GM18526 (cell line): ENCODE data around the gene VAMP2.

ENCODE experiments used
- POLR2A ChIP-seq: IDR thresholded peaks from 3 replicates; pipeline ENCODE4 v1.6.1; 2011; ENCODE audit not compliant: insufficient read length; ENCODE audit errors: extremely low read depth

VAMP2 gene

DNA sequence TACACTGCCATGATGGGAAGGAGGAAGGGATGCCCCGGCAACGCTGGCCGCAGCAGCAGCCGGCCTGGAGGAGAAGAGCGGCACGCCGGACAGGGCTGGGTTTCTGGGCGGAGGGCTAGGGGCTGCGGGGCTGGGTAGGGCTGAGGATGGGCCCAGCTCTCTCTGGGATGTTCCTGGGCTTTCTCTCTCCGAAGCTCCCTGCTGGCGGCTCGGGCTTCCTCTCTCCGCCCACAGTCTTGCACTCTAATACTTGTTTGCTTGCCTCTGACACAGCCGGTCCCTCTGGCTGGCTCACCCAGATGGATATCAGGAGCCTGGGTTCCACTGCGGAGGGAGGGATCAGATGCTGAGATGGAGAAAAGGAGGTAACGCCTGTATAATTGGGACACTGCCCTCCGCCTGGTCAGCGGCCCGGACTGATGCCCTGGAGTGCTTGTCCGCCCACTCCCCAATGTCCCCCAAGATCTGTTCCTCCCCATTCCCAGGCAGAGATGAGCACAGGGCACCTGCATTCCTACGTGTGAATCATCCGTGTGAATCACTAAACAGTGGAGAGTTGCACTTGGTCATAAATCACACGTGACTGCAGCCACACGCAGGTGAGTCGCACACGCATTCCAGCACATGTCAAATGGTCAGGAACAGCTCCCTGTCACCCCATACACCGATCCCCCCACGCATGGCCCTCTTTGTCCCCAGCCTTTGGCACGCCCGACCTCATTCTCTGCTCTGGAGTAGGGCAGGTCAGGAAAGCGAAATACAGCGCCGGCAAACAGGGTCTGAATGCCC is 44.6 kb downstream of the VAMP2 start, which contains the start of gene ALOXE3:
TSS of gene ALOXE3 (minus strand) at position 535 of the 789 bp plus-strand sequence. CDS start at position 11, 524 bp downstream.
- no peak for TF ChIP-seq POLR2A

DNA sequence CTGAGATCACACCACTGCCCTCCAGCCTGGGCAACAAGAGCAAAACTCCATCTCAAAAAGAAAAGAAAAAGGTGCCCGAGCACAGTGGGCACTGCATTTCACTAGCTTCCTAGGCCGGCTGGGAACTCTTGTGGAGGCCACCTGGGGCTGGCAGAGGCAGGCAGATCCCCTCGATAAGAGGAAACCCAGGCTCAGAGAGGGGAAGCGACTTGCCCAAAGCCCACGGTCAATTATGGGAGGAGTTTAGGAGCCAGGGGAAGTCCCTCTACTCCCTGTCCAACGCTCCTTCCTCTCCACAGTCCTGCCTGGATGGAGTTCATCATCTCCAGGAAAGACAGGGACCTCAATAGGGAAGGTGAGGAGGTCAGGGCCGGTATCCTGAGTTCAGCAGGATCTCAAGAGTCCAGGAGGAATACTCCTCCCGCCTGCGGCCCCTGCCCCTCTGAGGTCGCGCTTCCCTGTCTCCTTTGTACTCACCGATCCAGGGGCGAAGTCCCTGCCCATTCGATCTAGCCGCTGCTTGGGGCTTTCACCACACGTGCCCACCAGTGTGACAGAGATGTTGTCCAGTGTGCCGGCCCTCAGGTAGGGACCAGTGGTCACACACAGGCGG is 45.3 kb downstream of the VAMP2 start:
- TF ChIP-seq POLR2A, result no peak

DNA sequence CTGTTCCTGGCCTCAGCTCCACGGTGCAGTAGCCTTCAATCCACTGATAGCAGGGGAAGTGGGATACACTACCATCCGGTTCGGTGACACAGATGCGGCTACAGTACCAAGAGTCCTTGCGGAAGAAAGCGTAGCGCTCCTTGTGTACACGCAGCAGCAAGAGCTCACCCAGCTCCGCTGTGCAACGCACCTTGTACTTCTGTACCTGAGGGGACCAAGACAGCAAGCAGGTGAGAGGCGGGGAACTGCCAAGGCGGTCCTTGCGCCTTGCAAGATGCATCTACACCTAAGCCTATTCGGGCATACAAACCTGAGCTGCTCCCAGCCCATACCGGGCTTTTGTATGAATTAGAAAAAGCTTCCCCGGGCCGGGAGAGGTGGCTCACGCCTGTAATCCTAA is 46.0 kb downstream of the VAMP2 start:
- TF ChIP-seq POLR2A, result no peak

DNA sequence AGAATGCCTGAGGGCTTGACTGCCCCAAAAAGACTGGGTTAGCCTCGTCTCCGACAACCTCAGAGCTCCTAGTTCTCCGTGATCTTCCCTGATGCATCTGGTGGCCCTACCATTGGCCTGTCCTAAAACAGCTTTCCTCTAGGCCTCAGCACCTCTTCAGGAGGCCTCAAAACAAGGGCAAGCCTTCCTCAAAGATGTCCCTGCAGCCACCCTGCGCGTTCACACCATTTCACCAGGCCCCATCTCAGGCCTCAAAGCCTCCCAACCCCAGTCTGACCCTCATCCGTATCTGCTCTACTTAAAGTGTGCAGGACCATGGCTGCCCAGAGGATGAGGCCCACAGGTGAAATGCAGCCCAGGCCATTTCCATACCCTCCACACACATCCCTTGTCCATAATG is 51.8 kb downstream of the VAMP2 start:
- no peak for TF ChIP-seq POLR2A

DNA sequence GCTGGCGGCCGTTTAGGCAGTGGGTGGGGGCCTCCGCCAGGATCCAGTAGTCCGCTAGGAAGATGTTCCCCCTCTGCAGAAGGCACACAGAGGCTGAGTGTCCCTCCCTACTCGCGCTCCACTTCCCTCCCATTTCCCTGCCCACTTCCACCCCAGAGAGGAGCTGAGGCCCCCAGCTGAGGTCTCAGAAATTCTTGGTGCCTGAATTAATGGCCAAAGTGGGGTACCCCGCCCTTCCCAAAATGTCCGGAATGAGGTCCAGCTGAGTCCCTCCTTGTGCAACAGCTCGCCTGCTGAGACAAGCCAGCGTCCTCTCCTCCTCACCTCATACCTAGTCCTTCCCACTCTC is 52.3 kb downstream of the VAMP2 start:
- TF ChIP-seq POLR2A, result no peak

DNA sequence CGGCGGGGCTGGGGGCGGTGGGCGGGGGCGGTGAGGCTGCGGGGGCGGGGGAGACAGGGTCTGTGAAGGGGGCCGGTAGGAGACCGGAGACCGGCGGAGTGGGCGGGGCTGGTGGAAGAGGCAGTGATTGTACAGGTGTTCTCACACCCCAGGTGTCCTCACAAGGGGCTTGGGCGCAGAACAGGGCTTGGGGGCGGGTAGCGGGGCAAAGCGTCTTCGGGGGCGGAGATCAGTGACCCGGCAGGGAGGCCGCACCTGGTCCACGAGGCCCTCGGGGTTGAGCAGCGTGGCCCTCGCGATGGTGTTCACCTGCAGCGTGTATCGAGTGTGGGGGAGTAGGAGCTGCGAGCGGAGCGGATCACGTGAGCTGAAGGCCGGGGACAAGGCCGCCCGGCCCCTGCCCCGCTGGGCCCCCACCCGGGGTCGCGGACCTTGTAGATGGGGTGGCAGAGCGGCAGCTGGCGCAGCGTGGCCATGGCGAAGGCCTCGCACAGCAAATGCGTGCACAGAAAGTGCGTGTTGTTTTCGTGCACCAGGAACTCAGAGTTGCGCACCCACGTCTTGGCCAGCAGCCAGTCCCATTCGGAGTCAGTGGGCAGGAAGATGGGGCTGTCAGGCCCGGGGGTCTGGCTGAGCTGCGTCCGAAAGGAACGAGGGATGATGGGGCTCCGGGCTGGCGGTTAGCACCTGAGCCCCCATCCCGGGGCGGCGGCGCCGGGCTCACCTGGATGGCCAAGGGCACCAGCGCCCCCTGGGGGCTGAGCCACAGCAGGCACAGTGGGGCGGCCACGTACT is 52.9 kb downstream of the VAMP2 start:
- TF ChIP-seq POLR2A, result no peak
